Dedifferentiated amniotic fluid mesenchymal stem cell (primary cell): ENCODE measurements around the gene ZNF432.

Source experiments
- DNase-seq: peaks from one replicate; pipeline ENCODE4 v3.0.0-alpha.2; 2016; ENCODE audit errors: extremely low spot score

Gene ZNF432

DNA sequence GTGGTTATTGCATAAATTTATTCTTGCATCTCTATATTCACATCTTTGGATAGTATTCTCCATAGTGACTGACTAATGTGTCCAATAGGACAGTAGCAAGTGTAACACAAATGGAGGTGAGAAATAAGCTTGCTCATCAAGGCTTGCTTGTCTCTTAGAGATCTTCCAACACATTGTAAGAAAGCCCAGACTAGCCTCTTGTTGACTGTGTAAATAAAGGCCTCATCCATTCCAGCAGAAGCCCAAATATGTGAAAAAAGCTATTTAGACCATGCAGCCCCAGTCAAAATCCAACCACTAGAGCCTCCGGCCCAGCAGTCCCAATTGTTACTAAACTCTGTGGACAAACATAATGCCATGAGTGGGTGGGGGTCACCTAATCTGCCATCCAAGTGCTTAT is 38.0 kb downstream of the ZNF432 start:
- DNase-seq, result no peak

GRCh38 chr19:52007806-52008557 is 40.7 kb downstream of the ZNF432 start, which contains the start of gene ZNF615:
Gene ZNF615 (minus strand): TSS chr19:52008211. CDS start chr19:52003711, 4,500 bp downstream.
- peak; percentile 74 for DNase-seq

GRCh38 chr19:52007451-52007805 is 41.2 kb downstream of the ZNF432 start:
- no peak for DNase-seq

DNA sequence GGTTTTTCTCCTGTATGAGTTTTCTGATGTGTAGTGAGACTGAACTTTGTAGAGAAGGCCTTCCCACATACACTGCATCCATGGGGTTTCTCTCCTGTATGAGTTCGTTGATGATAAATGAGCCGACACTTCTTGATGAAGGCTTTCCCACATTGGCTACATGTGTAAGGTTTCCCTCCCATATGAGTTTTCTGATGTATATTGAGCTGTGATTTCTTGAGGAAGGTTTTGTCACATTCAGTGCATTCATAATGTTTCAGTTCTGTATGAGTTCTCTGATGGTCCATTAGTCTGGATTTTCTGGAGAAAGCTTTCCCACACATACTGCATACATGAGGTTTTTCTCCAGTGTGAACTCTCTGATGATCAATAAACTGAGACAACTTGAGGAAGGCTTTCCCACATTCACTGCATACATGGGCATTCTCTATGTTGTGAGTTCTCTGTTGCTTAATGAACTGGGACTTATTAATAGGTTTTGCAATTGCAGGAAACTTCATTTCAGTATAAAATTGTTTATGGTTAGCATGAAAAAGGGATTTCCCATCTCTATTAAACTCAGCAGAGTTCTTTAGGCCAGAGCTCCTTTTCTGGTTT is 54.5 kb downstream of the ZNF432 start:
- no peak for DNase-seq

- no peak for DNase-seq
Measured at GRCh38 chr19:51993422-51993821, 55.2 kb downstream of the ZNF432 start.

- DNase-seq, result peak; percentile 93
Measured at GRCh38 chr19:51986309-51987291, 62.0 kb downstream of the ZNF432 start, which contains the start of gene ZNF350. Gene ZNF350 (minus strand): TSS chr19:51986840. CDS start chr19:51974360, 12,480 bp downstream.

GRCh38 chr19:51983361-51983760 is 65.3 kb downstream of the ZNF432 start:
- no peak for DNase-seq
